GM10847 (cell line): ENCODE data around the gene NFASC.

Experiments
- POLR2A ChIP-seq: IDR thresholded peaks from 2 replicates; pipeline ENCODE4 v1.6.1; 2011; ENCODE audit not compliant: insufficient read length; ENCODE audit errors: extremely low read depth

Gene NFASC

DNA sequence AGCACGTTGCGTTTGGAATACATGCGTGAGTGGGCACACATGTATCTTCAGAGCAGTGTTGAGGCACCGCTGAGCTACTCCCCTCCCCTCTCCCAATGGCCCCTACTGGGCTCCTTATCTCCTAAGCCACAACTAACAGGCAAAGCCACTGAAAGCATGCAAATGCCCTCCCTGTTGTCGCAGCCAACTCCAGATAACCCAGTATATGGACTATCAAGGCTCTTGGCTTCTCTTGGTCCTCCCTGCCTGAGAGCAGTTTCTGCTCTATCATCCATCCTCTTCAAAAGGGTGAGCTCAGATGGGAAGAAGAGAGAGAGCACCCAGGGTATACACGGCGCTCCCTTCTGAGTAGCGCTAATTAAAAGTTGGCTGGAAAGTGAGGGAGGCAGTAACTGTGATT lies 113.8 kb downstream of the NFASC start:
- TF ChIP-seq POLR2A: no peak

DNA sequence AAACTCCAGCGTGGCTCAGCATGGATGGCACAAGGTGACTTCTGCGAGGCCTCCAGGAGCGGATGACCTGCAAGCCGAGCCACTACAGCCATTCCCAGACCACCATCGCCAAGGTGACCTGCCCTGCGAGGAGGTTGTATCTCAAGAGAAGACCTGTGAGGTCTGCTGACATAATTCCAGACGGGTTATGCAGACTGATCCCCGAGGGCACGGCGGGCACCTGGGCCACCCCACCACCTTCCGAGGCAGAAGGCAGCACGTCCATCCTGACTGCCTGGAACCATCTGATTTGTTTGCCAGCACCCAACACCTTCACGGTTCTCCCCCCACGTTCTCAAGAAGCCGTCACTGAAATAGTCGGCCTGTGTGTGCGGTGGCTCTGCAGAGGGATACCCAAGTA lies 115.5 kb downstream of the NFASC start:
- TF ChIP-seq POLR2A: no peak

GRCh38 chr1:204987689-204988088 lies 117.0 kb downstream of the NFASC start:
- TF ChIP-seq POLR2A: no peak

DNA sequence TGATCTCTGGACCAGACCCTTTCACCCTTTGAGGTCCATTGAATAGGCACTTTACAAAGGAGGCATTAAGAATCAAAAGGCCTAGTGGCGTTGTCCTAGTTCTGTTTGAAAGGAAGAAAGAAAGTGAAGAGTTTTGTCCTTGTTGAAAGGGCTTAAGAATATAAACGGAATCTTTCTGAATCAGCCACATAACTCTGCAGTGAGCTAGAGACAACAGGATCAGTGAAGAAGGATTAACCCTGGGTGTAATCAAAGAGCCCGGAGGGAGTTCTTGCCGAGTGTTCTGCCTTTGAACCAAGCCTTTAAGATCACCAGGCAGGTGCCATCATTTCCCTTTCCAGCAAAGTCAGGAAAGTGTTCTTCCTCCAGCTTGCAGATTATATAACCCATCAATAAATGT lies 117.5 kb downstream of the NFASC start:
- TF ChIP-seq POLR2A: no peak

DNA sequence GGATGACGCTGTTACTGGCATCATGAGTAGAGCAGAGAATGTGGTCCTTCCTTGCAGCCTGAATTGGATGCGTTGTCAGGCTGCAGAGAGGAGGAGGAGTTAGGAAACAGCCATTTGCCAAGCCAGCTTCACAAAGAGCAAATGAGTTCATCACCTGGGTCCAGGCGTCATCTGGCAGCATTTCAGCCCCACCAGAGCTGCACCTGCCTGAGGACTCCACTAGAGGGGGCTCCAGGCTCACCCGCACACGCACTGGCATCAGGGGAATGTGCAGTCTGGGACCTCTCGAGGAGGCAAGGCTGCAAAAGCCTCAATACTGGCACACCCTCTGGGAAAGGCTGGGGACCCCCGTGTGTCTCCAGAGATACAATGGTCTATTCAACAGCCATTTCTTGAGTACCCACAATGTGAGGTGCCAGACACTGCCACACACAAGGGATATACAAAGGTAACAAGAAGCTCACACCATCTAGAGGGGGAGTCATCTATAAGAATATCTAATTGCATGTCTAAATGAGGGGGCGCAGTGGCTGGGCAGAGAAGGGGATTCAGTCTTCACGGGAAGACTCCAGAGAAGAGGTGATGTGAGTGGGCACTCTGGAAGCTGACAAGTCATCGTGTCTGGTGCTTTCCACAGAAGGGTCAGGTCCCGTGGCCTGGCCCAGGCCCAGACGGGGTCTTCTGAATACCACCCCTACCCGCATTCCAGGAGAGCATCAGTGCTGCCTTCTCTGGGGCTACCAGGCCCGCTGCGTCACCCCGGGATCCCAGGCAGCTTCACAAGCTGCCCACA lies 118.8 kb downstream of the NFASC start:
- no peak for TF ChIP-seq POLR2A

- no peak for TF ChIP-seq POLR2A
Observed at GRCh38 chr1:204990059-204990664, 119.5 kb downstream of the NFASC start.

DNA sequence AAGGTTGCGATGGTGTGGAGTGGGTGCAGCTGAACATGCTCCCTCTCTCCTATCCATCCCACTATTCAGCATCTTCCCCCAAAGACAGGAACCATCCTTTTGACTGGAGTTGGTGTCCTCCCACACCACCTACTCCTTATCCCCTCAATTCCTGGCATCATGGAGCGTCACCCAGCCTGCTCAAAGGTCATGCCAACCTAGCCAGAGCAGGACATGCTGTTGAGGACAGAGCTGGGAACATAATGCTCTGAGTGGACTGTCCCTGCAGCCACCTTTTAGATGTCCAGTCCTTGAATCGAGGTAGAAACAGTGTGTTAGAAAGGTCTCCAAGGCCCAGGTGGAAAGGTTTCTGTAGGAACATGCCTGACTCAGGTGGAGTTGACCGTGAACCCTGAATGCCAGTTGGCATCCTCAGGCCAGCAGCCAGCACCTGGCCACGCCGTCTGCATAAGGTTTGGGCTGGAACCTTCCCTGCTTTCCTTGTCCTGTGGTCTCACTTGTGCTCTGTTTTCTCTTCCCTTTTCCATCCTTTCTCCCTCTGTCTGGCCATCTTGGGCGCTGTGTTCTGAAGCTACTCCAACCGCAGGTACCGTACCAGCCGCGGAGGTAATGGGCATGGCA lies 120.2 kb downstream of the NFASC start:
- TF ChIP-seq POLR2A: no peak

DNA sequence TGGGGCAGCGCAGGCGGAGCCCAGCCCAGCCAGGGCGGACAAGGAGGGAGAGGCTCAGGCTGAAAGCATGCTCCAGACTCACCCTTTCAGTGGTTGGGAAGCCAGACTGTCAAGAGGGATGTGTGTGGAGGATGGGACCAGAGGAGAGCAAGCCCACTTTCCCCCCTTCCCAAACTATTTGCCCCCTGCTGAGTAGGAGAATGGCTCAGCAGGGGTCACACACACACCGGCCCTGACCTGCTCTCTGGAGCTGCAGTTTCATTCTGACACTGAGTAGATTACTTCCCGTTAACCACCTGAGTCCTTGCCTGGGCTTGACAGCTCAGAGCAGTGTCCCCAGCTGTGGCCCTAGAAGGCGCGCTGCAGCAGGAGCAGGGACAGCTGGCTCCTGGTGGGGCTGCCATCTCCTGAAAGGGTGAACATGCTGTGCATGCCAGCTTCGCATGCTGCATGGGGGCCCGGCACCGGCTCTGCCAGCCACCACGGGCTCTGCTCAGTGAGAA lies 120.7 kb downstream of the NFASC start:
- TF ChIP-seq POLR2A: no peak

GRCh38 chr1:204992201-204992997 lies 121.7 kb downstream of the NFASC start:
- no peak for TF ChIP-seq POLR2A

DNA sequence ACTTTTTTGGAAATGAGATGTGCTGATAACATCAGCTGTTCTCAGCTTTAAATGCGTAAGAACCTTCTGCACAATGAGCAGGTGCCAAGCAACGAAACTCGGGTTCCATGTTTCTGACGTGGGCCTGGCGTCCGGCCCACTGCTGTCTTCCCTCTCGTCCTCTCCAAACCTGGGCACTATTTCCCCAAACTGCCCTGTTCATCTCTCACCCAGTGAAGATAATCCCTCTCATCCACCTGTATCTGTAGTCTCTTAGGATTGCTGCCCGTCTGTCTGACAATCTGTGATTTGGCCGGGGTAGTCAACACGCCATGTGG lies 122.3 kb downstream of the NFASC start:
- TF ChIP-seq POLR2A: no peak

DNA sequence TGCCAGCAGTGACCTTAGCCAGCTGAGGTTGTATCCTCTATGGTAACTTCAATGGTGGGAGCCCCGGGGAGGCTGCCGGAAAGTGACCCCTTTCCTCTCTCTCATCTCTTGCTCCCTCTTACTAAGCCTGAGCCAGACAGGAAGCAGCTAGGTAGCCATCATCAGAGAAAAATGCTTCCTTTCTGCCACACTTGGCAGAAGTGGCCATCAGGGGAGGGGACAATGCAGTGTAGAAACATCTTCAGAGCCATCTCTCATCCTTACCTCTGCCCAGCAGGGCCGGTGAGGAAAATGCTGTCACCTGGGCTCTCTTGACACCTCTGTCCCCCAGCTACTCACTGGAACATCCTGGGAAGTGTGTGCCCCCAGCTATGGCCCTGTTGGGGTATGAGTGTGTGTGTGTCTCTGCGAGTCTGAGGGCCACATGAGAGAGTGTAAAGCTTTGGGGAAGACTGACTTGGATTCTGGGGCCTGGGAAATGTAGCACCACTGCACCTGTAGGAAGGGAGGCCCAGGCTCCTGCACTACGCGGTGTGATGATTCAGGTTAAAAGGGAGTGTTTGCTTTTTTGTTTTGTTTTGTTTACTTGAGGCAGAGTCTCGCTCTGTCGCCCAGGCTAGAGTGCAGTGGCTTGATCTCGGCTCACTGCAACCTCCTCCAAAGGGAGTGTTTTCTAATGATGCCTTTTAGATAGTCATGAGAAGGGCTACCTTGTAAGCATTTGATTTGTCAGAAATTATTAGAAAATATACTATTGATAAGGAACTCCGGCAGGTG lies 123.6 kb downstream of the NFASC start:
- TF ChIP-seq POLR2A: no peak

DNA sequence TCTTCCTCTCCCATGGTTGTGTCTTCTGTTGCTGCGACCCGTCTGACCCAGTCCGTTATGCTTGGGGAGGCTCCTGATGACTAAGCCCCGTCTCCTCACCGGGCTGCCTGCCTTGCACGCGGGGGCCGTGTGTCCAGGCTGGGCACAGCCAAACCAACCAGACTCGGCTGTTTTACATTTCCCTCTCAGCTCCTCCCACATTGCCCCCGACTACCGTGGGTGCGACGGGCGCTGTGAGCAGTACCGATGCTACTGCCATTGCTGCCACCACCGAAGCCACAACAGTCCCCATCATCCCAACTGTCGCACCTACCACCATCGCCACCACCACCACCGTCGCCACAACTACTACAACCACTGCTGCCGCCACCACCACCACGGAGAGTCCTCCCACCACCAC lies 126.3 kb downstream of the NFASC start:
- TF ChIP-seq POLR2A: no peak

- no peak for TF ChIP-seq POLR2A
Observed at GRCh38 chr1:204997591-204998355, 127.1 kb downstream of the NFASC start.

DNA sequence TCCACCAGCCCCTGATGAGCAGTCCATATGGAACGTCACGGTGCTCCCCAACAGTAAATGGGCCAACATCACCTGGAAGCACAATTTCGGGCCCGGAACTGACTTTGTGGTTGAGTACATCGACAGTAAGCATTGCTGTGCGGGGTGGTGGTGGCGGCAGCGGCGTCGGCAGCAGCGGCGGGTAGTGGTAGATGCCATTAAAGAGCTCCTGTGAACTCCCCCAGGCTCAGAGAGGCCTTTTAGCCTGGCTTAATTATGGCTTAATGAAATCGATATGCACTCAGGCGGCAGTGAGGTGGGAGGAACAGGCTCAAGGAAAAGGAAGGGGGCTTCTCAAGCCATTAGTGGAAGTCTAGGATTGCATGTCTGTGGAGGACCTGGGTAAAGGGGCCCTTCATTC lies 130.5 kb downstream of the NFASC start:
- no peak for TF ChIP-seq POLR2A
